Measurements from ENCODE around the gene ARHGAP23. TPM values are rescaled to one million over a fixed set of nuclear protein-coding genes. Genes with fewer than 3 reads are reported as not detected.
A peak's percentile ranks its signal among the peaks of the same experiment; 100 is the strongest.
"Not testable (repeated sequence)": the region's sequence is repeated elsewhere in the genome, so short reads cannot be mapped to it uniquely, and the experiment has no call there.

Gene ARHGAP23
- total RNA-seq, 8 experiments from 2014 or later = 5.2 to 21.1 (median 14.0) TPM

GRCh38 chr17:38437313-38437712 is 9.0 kb downstream of the ARHGAP23 start:
- not testable (repeated sequence) for H3K4me1 ChIP-seq (replicated peaks in 1 of 2); H3K27ac ChIP-seq; H3K4me3 ChIP-seq; ATAC-seq (replicated peaks in 6 of 8)
- 60 to 100% (median 80%) methylated on average over 1 of the region's 1 CpG; no CpG with 5 or more reads in 5 of the 10 experiments for WGBS, 10 experiments
- in situ Hi-C loops (cut with MboI; ENCODE audit: low pct_unique_long_range_greater_than_20kb in 2 of 9, low sequenced_read_pairs in 9 of 9, unreplicated experiment in 9 of 9) = loop anchor here in 1 of 9 experiments (25.0 kb wide), 1 partner anchor 100 kb away; the partner anchor contains the start of gene GPR179

GRCh38 chr17:38439436-38439835 is 11.2 kb downstream of the ARHGAP23 start:
- peaks cover 6 to 13% of the 10 kb centered on the region in 2 donors for H3K4me1 ChIP-seq (replicated peaks in 1 of 2)
- no peak overlapping the region for H3K27ac ChIP-seq
- no peak overlapping the region for H3K4me3 ChIP-seq
- 60 to 100% (median 91%) methylated on average over 1 to 4 of the region's 5 CpGs for whole genome bisulfite sequencing, 10 experiments
- ATAC-seq (replicated peaks in 6 of 8) = no peak
- in situ Hi-C loops (cut with MboI; ENCODE audit: low pct_unique_long_range_greater_than_20kb in 2 of 9, low sequenced_read_pairs in 9 of 9, unreplicated experiment in 9 of 9) = loop anchor here in 1 of 9 experiments (25.0 kb wide), 1 partner anchor 102 kb away; the partner anchor contains the start of gene GPR179

GRCh38 chr17:38440614-38441397 is 12.5 kb downstream of the ARHGAP23 start:
- peak in 7 of 8 experiments; percentile 5 to 47 (median 35) for ATAC-seq (replicated peaks in 6 of 8)
- no peak overlapping the region for H3K27ac ChIP-seq
- peaks cover 6 to 14% of the 10 kb centered on the region in 2 donors for H3K4me1 ChIP-seq (replicated peaks in 1 of 2)
- no peak overlapping the region for H3K4me3 ChIP-seq
- WGBS, 10 experiments = 65 to 100% (median 91%) methylated on average over 1 to 5 of the region's 16 CpGs; no CpG with 5 or more reads in 3 of the 10 experiments
- in situ Hi-C loops (cut with MboI; ENCODE audit: low pct_unique_long_range_greater_than_20kb in 2 of 9, low sequenced_read_pairs in 9 of 9, unreplicated experiment in 9 of 9) = loop anchor here in 2 of 9 experiments (5.0 to 25.0 kb wide), 2 partner anchors 41 to 104 kb away; partner anchors contain the start of gene GPR179 (in 1 of the 2)

- no peak overlapping the region for H3K4me3 ChIP-seq
- 40 to 100% methylated on average over 1 to 3 of the region's 9 CpGs; no CpG with 5 or more reads in 8 of the 10 experiments for WGBS, 10 experiments
- no peak overlapping the region for H3K27ac ChIP-seq
- no peak for ATAC-seq (replicated peaks in 6 of 8)
- peaks cover 6 to 14% of the 10 kb centered on the region in 2 donors for H3K4me1 ChIP-seq (replicated peaks in 1 of 2)
- in situ Hi-C loops (cut with MboI; ENCODE audit: low pct_unique_long_range_greater_than_20kb in 2 of 9, low sequenced_read_pairs in 9 of 9, unreplicated experiment in 9 of 9) = loop anchor here in 2 of 9 experiments (5.0 to 25.0 kb wide), 2 partner anchors 41 to 104 kb away; partner anchors contain the start of gene GPR179 (in 1 of the 2)
Observed at GRCh38 chr17:38441429-38442061, 13.3 kb downstream of the ARHGAP23 start.

GRCh38 chr17:38442548-38442947 is 14.3 kb downstream of the ARHGAP23 start:
- H3K27ac ChIP-seq = no peak overlapping the region
- peak in 1 of 8 experiments; percentile 9 for ATAC-seq (replicated peaks in 6 of 8)
- H3K4me1 ChIP-seq (replicated peaks in 1 of 2) = peaks cover 6 to 14% of the 10 kb centered on the region in 2 donors
- WGBS, 10 experiments = 0 to 92% (median 40%) methylated on average over 1 to 3 of the region's 4 CpGs; no CpG with 5 or more reads in 6 of the 10 experiments
- no peak overlapping the region for H3K4me3 ChIP-seq
- in situ Hi-C loops (cut with MboI; ENCODE audit: low pct_unique_long_range_greater_than_20kb in 2 of 9, low sequenced_read_pairs in 9 of 9, unreplicated experiment in 9 of 9) = loop anchor here in 2 of 9 experiments (5.0 to 25.0 kb wide), 2 partner anchors 40 to 105 kb away; partner anchors contain the start of gene GPR179 (in 1 of the 2)

GRCh38 chr17:38443356-38444031 is 15.2 kb downstream of the ARHGAP23 start:
- Histone ChIP-seq H3K27ac (no peak overlapping the region), H3K4me1 (replicated peaks in 1 of 2) (peaks cover 6 to 14% of the 10 kb centered on the region in 2 donors), H3K4me3 (no peak overlapping the region)
- 78 to 100% (median 86%) methylated on average over 1 to 3 of the region's 7 CpGs; no CpG with 5 or more reads in 6 of the 10 experiments for WGBS, 10 experiments
- in situ Hi-C loops (cut with MboI; ENCODE audit: low pct_unique_long_range_greater_than_20kb in 2 of 9, low sequenced_read_pairs in 9 of 9, unreplicated experiment in 9 of 9) = loop anchor here in 2 of 9 experiments (5.0 to 25.0 kb wide), 2 partner anchors 39 to 106 kb away; partner anchors contain the start of gene GPR179 (in 1 of the 2)
- peak in 7 of 8 experiments; percentile 8 to 29 (median 23) for ATAC-seq (replicated peaks in 6 of 8)

GRCh38 chr17:38444151-38444550 is 15.9 kb downstream of the ARHGAP23 start:
- peaks cover 6 to 14% of the 10 kb centered on the region in 2 donors for H3K4me1 ChIP-seq (replicated peaks in 1 of 2)
- H3K4me3 ChIP-seq = no peak overlapping the region
- WGBS, 10 experiments = 0 to 18% (median 13%) methylated on average over 1 to 9 of the region's 14 CpGs; no CpG with 5 or more reads in 6 of the 10 experiments
- peak; percentile 79 to 99 (median 92) for ATAC-seq (replicated peaks in 6 of 8)
- H3K27ac ChIP-seq = no peak overlapping the region
- in situ Hi-C loops (cut with MboI; ENCODE audit: low pct_unique_long_range_greater_than_20kb in 2 of 9, low sequenced_read_pairs in 9 of 9, unreplicated experiment in 9 of 9) = loop anchor here in 2 of 9 experiments (5.0 to 25.0 kb wide), 2 partner anchors 38 to 107 kb away; partner anchors contain the start of gene GPR179 (in 1 of the 2)

GRCh38 chr17:38447502-38448085 is 19.3 kb downstream of the ARHGAP23 start:
- Histone ChIP-seq H3K27ac (no peak overlapping the region), H3K4me1 (replicated peaks in 1 of 2) (peaks cover 22 to 29% of the 10 kb centered on the region in 2 donors)
- no peak for ATAC-seq (replicated peaks in 6 of 8)

GRCh38 chr17:38448208-38448771 is 20.0 kb downstream of the ARHGAP23 start:
- 40 to 100% (median 81%) methylated on average over 2 to 9 of the region's 9 CpGs; no CpG with 5 or more reads in 3 of the 10 experiments for WGBS, 10 experiments
- Histone ChIP-seq H3K27ac (no peak overlapping the region), H3K4me1 (replicated peaks in 1 of 2) (peaks cover 28 to 34% of the 10 kb centered on the region in 2 donors), H3K4me3 (no peak overlapping the region)
- ATAC-seq (replicated peaks in 6 of 8) = no peak
- in situ Hi-C loops (cut with MboI; ENCODE audit: low pct_unique_long_range_greater_than_20kb in 2 of 9, low sequenced_read_pairs in 9 of 9, unreplicated experiment in 9 of 9) = loop anchor here in 1 of 9 experiments (25.0 kb wide), 1 partner anchor 111 kb away; the partner anchor contains the start of gene GPR179

More at GRCh38 chr17:38447502-38448085, 19.3 kb downstream of the ARHGAP23 start:
- 79% methylated on average over 2 of the region's 2 CpGs; no CpG with 5 or more reads in 9 of the 10 experiments for WGBS, 10 experiments
- H3K4me3 ChIP-seq = no peak overlapping the region
- in situ Hi-C loops (cut with MboI; ENCODE audit: low pct_unique_long_range_greater_than_20kb in 2 of 9, low sequenced_read_pairs in 9 of 9, unreplicated experiment in 9 of 9) = loop anchor here in 1 of 9 experiments (25.0 kb wide), 1 partner anchor 110 kb away; the partner anchor contains the start of gene GPR179

GRCh38 chr17:38449364-38449763 is 21.1 kb downstream of the ARHGAP23 start:
- in situ Hi-C loops (cut with MboI; ENCODE audit: low pct_unique_long_range_greater_than_20kb in 2 of 9, low sequenced_read_pairs in 9 of 9, unreplicated experiment in 9 of 9) = loop anchor here in 1 of 9 experiments (25.0 kb wide), 1 partner anchor 112 kb away; the partner anchor contains the start of gene GPR179
- no peak overlapping the region for H3K4me3 ChIP-seq
- H3K27ac ChIP-seq = no peak overlapping the region
- H3K4me1 ChIP-seq (replicated peaks in 1 of 2) = peaks cover 24 to 40% of the 10 kb centered on the region in 2 donors
- WGBS, 10 experiments = 40 to 100% (median 53%) methylated on average over 1 to 2 of the region's 15 CpGs; no CpG with 5 or more reads in 6 of the 10 experiments
- ATAC-seq (replicated peaks in 6 of 8) = peak in 3 of 8 experiments; percentile 17 to 56 (median 27)

- no peak overlapping the region for H3K27ac ChIP-seq
- H3K4me3 ChIP-seq = no peak overlapping the region
- WGBS, 10 experiments = 60 to 100% (median 81%) methylated on average over 1 to 5 of the region's 6 CpGs; no CpG with 5 or more reads in 2 of the 10 experiments
- peaks cover 33 to 50% of the 10 kb centered on the region in 2 donors for H3K4me1 ChIP-seq (replicated peaks in 1 of 2)
- ATAC-seq (replicated peaks in 6 of 8) = no peak
- in situ Hi-C loops (cut with MboI; ENCODE audit: low pct_unique_long_range_greater_than_20kb in 2 of 9, low sequenced_read_pairs in 9 of 9, unreplicated experiment in 9 of 9) = no loop called here
Observed at GRCh38 chr17:38450557-38451029, 22.3 kb downstream of the ARHGAP23 start.
